HEK293 (cell line): ENCODE measurements around the gene TAF6L.

ENCODE experiments used
- CTCF ChIA-PET: fragments of 350-600 bp; formaldehyde crosslinking; extraction: SDS; loops from one replicate; lab custom pipeline; 2021; ENCODE audit warnings: antibody characterized with exemption; lab: Yijun Ruan, JAX
- POLR2A ChIA-PET: fragments of 300-600 bp; formaldehyde crosslinking; extraction: SDS; loops from one replicate; lab custom pipeline; 2020; ENCODE audit warnings: antibody characterized with exemption, inconsistent platforms; lab: Yijun Ruan, JAX
- H3K27ac ChIP-seq: fragments of 200-500 bp; sonication (Bioruptor generic); 2 replicates; pipeline ENCODE4 v1.5.1; 2014; ENCODE audit warnings: low read depth, low read length, control low read depth, inconsistent platforms; ENCODE audit errors: extremely low read depth
- H3K36me3 ChIP-seq, 2 experiments: fragments of 200-500 bp in 1 of 2; sonication (Bioruptor generic) in 1 of 2; 1 replicate in 1 of 2; 2 replicates in 1 of 2; pipeline ENCODE4 v1.5.1; 2014 to 2017; ENCODE audit warnings: inconsistent platforms in 2 of 2, low read length in 2 of 2; ENCODE audit not compliant: control insufficient read depth in 2 of 2, insufficient read depth in 1 of 2
- H3K4me1 ChIP-seq: fragments of 200-500 bp; sonication (Bioruptor generic); 2 replicates; pipeline ENCODE4 v1.5.1; 2014; ENCODE audit warnings: mild to moderate bottlenecking, low read length, inconsistent platforms; ENCODE audit not compliant: control insufficient read depth, insufficient read depth
- H3K4me3 ChIP-seq: 2 replicates; pipeline ENCODE4 v1.5.1; 2011; ENCODE audit warnings: low read depth, mild to moderate bottlenecking, control low read depth, low read length, moderate library complexity
- H3K9me3 ChIP-seq: fragments of 200-500 bp; sonication (Bioruptor generic); 2 replicates; pipeline ENCODE4 v1.5.1; 2014; ENCODE audit warnings: low read depth, low read length, inconsistent platforms; ENCODE audit not compliant: control insufficient read depth, insufficient read depth
- GFI1B ChIP-seq: fragments of 450-650 bp; formaldehyde crosslinking; IDR thresholded peaks from 2 replicates; pipeline ENCODE4 v1.5.1; 2016; ENCODE audit warnings: missing biosample characterization, missing genetic modification characterization
- HOXD13 ChIP-seq: sonication (generic); formaldehyde crosslinking; IDR thresholded peaks from 2 replicates; pipeline ENCODE4 v1.8.0; 2022; ENCODE audit warnings: missing genetic modification reagents, borderline replicate concordance
- PRDM1 ChIP-seq: fragments of 450-650 bp; formaldehyde crosslinking; IDR thresholded peaks from 2 replicates; pipeline ENCODE4; 2016; ENCODE audit warnings: missing biosample characterization, missing genetic modification characterization
- SCRT2 ChIP-seq: fragments of 450-650 bp; formaldehyde crosslinking; IDR thresholded peaks from 2 replicates; pipeline ENCODE4 v1.5.1; 2016; ENCODE audit warnings: missing biosample characterization, missing genetic modification characterization
- SP3 ChIP-seq: fragments of 450-650 bp; formaldehyde crosslinking; IDR thresholded peaks from 2 replicates; pipeline ENCODE4 v1.5.1; 2016; ENCODE audit warnings: missing biosample characterization, missing genetic modification characterization
- ZNF121 ChIP-seq: fragments of 450-650 bp; formaldehyde crosslinking; IDR thresholded peaks from 2 replicates; pipeline ENCODE4 v1.5.1; 2016; ENCODE audit warnings: missing biosample characterization, missing genetic modification characterization
- ZNF157 ChIP-seq: fragments of 450-650 bp; formaldehyde crosslinking; IDR thresholded peaks from 2 replicates; pipeline ENCODE4 v1.5.1; 2016; ENCODE audit warnings: missing biosample characterization, missing genetic modification characterization
- ZNF223 ChIP-seq: fragments of 450-650 bp; formaldehyde crosslinking; IDR thresholded peaks from 2 replicates; pipeline ENCODE4 v1.5.1; 2016; ENCODE audit warnings: missing biosample characterization, missing genetic modification characterization
- ZNF324 ChIP-seq: fragments of 450-650 bp; formaldehyde crosslinking; IDR thresholded peaks from 2 replicates; pipeline ENCODE4 v1.5.1; 2016; ENCODE audit warnings: missing biosample characterization, missing genetic modification characterization
- ZNF335 ChIP-seq: fragments of 450-650 bp; formaldehyde crosslinking; conservative IDR thresholded peaks from 2 replicates; pipeline ENCODE4 v1.5.1; 2016; ENCODE audit warnings: missing biosample characterization, missing genetic modification characterization
- ZNF544 ChIP-seq: fragments of 450-650 bp; formaldehyde crosslinking; IDR thresholded peaks from 2 replicates; pipeline ENCODE4 v1.5.0; 2017; ENCODE audit warnings: missing biosample characterization, missing genetic modification characterization
- ZNF561 ChIP-seq: fragments of 450-650 bp; IDR thresholded peaks from 2 replicates; pipeline ENCODE4 v1.5.1; 2018; ENCODE audit warnings: missing biosample characterization, missing genetic modification characterization, borderline replicate concordance
- ZNF600 ChIP-seq: fragments of 450-650 bp; formaldehyde crosslinking; IDR thresholded peaks from 2 replicates; pipeline ENCODE4 v1.5.1; 2016; ENCODE audit warnings: missing biosample characterization, missing genetic modification characterization
- ZNF707 ChIP-seq: fragments of 450-650 bp; formaldehyde crosslinking; IDR thresholded peaks from 2 replicates; pipeline ENCODE4 v1.5.1; 2016; ENCODE audit warnings: missing biosample characterization, missing genetic modification characterization
- ZNF747 ChIP-seq: fragments of 450-650 bp; formaldehyde crosslinking; IDR thresholded peaks from 2 replicates; pipeline ENCODE4 v1.5.1; 2016; ENCODE audit warnings: missing biosample characterization, missing genetic modification characterization
- TF ChIP-seq, protein P1 (sequence below): fragments of 450-650 bp; formaldehyde crosslinking; IDR thresholded peaks from 2 replicates; pipeline ENCODE4 v1.5.1; 2016; ENCODE audit warnings: missing biosample characterization, missing genetic modification characterization, low read depth
- TF ChIP-seq, protein P2 (sequence below): fragments of 450-650 bp; formaldehyde crosslinking; IDR thresholded peaks from 2 replicates; pipeline ENCODE4 v1.5.1; 2016; ENCODE audit warnings: missing biosample characterization, missing genetic modification characterization

TAF6L gene

DNA sequence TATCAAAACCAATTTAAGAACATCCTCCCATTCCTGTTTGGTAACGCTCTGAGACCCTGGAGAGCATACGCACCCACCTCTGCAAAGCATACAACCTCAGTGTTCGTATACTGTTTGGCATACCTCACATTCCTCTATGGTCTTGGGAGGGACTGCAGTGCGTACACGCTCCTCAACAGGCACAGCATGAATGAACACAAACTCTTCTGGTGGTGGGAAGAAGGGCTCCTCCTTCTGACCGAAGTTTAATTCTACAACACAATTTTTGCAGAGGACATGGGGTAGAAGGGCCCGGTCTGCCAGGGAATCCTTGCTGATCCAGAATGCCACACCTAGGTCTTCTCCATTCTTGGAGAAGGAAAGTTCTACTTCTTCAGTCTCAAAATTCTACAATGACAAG lies 49.2 kb upstream of the TAF6L start (continued):
- TF ChIP-seq, protein P1, sequence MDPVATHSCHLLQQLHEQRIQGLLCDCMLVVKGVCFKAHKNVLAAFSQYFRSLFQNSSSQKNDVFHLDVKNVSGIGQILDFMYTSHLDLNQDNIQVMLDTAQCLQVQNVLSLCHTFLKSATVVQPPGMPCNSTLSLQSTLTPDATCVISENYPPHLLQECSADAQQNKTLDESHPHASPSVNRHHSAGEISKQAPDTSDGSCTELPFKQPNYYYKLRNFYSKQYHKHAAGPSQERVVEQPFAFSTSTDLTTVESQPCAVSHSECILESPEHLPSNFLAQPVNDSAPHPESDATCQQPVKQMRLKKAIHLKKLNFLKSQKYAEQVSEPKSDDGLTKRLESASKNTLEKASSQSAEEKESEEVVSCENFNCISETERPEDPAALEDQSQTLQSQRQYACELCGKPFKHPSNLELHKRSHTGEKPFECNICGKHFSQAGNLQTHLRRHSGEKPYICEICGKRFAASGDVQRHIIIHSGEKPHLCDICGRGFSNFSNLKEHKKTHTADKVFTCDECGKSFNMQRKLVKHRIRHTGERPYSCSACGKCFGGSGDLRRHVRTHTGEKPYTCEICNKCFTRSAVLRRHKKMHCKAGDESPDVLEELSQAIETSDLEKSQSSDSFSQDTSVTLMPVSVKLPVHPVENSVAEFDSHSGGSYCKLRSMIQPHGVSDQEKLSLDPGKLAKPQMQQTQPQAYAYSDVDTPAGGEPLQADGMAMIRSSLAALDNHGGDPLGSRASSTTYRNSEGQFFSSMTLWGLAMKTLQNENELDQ (tag by site-specific recombination), result no peak
- TF ChIP-seq ZNF747 (tag by site-specific recombination), result no peak
- TF ChIP-seq HOXD13 (CRISPR knock-in tag), result no peak
- no peak for TF ChIP-seq ZNF561 (tag by site-specific recombination)
- TF ChIP-seq ZNF157 (tag by site-specific recombination), result peak; percentile 95
- TF ChIP-seq ZNF707, result no peak

DNA sequence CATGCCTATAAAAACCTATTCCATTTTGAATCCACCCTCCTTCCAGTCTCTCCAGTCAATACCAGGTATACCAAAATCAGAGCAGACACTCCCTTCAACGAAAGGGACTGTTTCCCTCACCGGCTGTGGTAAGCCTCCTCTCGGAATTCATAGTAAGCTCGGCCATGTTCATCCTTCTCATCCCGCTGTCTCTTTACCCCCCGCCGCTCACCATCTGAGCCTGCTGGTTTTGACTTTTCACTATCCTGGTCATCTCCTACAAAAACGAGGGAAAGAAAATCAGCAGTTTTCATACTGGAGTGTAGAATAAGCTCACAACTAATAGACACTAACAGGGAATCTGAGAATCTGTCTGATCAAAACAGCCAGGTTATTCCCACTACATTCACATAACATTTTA lies 47.0 kb upstream of the TAF6L start:
- H3K4me3 ChIP-seq, result peak overlapping the region; percentile 93
- ChIA-PET POLR2A (interaction anchor here (1.1 to 10.0 kb wide), 7 partner anchors 15 to 133 kb away, joined by 3 to 137 read pairs (median 5); partner anchors contain the start of genes BSCL2, GNG3, POLR2G and TUT1), CTCF (interaction anchor here (0.6 to 1.6 kb wide), 7 partner anchors 18 to 991 kb away, joined by 3 to 6 read pairs (median 4); no protein-coding TSS in a partner anchor)
- no peak overlapping the region; the same call in 1 of the 2 replicates for H3K27ac ChIP-seq
- no peaks in the 10 kb centered on the region for H3K9me3 ChIP-seq
- TF ChIP-seq PRDM1 (tag by site-specific recombination) (peak; percentile 38; the same call in 1 of the 2 replicates), ZNF544 (tag by site-specific recombination) (no peak), SP3 (tag by site-specific recombination) (no peak), ZNF223 (no peak), GFI1B (no peak), ZNF121 (no peak), ZNF324 (tag by site-specific recombination) (no peak), ZNF335 (tag by site-specific recombination) (no peak)
- TF ChIP-seq, protein P2, sequence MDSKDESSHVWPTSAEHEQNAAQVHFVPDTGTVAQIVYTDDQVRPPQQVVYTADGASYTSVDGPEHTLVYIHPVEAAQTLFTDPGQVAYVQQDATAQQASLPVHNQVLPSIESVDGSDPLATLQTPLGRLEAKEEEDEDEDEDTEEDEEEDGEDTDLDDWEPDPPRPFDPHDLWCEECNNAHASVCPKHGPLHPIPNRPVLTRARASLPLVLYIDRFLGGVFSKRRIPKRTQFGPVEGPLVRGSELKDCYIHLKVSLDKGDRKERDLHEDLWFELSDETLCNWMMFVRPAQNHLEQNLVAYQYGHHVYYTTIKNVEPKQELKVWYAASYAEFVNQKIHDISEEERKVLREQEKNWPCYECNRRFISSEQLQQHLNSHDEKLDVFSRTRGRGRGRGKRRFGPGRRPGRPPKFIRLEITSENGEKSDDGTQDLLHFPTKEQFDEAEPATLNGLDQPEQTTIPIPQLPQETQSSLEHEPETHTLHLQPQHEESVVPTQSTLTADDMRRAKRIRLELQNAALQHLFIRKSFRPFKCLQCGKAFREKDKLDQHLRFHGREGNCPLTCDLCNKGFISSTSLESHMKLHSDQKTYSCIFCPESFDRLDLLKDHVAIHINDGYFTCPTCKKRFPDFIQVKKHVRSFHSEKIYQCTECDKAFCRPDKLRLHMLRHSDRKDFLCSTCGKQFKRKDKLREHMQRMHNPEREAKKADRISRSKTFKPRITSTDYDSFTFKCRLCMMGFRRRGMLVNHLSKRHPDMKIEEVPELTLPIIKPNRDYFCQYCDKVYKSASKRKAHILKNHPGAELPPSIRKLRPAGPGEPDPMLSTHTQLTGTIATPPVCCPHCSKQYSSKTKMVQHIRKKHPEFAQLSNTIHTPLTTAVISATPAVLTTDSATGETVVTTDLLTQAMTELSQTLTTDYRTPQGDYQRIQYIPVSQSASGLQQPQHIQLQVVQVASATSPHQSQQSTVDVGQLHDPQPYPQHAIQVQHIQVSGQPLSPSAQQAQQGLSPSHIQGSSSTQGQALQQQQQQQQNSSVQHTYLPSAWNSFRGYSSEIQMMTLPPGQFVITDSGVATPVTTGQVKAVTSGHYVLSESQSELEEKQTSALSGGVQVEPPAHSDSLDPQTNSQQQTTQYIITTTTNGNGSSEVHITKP (tag by site-specific recombination), result no peak
- H3K36me3 ChIP-seq, result peaks cover 21 to 70% of the 10 kb centered on the region in 2 experiments; a peak in 2 of 3 replicates
- no peaks in the 10 kb centered on the region for H3K4me1 ChIP-seq

- TF ChIP-seq SCRT2 (tag by site-specific recombination) (no peak), ZNF600 (tag by site-specific recombination) (0 out of 2 replicates have a peak, but pooled peaks have one; percentile 17)
- TF ChIP-seq, all 188 proteins: peak for 1
Measured at GRCh38 chr11:62725646-62726045, 45.5 kb upstream of the TAF6L start.

More at GRCh38 chr11:62725646-62726045, 45.5 kb upstream of the TAF6L start:
- H3K4me3 ChIP-seq, result peak overlapping the region; percentile 93
- ChIA-PET CTCF (interaction anchor here (0.7 kb wide), 1 partner anchor 28 kb away, joined by 3 read pairs; the partner anchor contains the start of gene ZBTB3), POLR2A (interaction anchor here (0.5 to 10.0 kb wide), 11 partner anchors 17 to 387 kb away, joined by 3 to 137 read pairs (median 22); partner anchors contain the start of genes BSCL2, C11orf98, CSKMT and GNG3)
- peak overlapping the region; percentile 98 for H3K27ac ChIP-seq
- H3K9me3 ChIP-seq, result no peaks in the 10 kb centered on the region
- peaks cover 4% of the 10 kb centered on the region; the same call in 1 of the 2 replicates for H3K4me1 ChIP-seq
- H3K36me3 ChIP-seq, result peaks cover 8 to 60% of the 10 kb centered on the region in 2 experiments; a peak in 2 of 3 replicates
